Right lung (tissue), 5 donors: Measurements from ENCODE around the gene TRMT61B. TPM values are rescaled to one million over a fixed set of nuclear protein-coding genes. Genes with fewer than 3 reads are reported as not detected.

ENCODE experiments used
- polyA plus RNA-seq, 5 donors: library from polyadenylated mRNA; unstranded; fragments of 120-200 nt; gene quantifications; one replicate each; pipeline versions ENCODE4 v1.2.1 to v1.2.3, GENCODE V29; 2013; ENCODE audit warnings: inconsistent platforms in 1 of 5, low replicate concordance in 1 of 5; ENCODE audit not compliant: insufficient read length in 5 of 5, insufficient read depth in 1 of 5

The TRMT61B gene
- polyA plus RNA-seq, 5 donors: 17.8 to 31.6 (median 22.9) TPM

Other genes starting within 250 kb of the TRMT61B start
- gene PPP1CB, start 118.5 kb downstream of the TRMT61B start, polyA plus RNA-seq: 100 to 1,000 TPM; 132 to 203 (median 168) TPM
- gene SPDYA, start 59.5 kb downstream of the TRMT61B start, polyA plus RNA-seq: 1 to 10 TPM; 2.6 to 5.7 (median 4.0) TPM
- 10 to 100 TPM; 33.1 to 51.5 (median 47.0) TPM for gene WDR43, start 24.4 kb upstream of the TRMT61B start, polyA plus RNA-seq
- 1 to 10 TPM; 1.0 to 6.5 (median 4.1) TPM for gene TOGARAM2, start 111.0 kb upstream of the TRMT61B start, polyA plus RNA-seq
- under 1 TPM in 3 of 5 donors, not detected in 2; 0.04 to 0.06 (median 0.05) TPM for gene PCARE, start 204.2 kb upstream of the TRMT61B start, polyA plus RNA-seq
- 10 to 100 TPM in 3 of 5 donors, 1 to 10 TPM in 2; 6.8 to 16.6 (median 13.3) TPM for gene CLIP4, start 245.1 kb upstream of the TRMT61B start, polyA plus RNA-seq